ENCODE measurements around the gene PARVB. TPM values are rescaled to one million over a fixed set of nuclear protein-coding genes. Genes with fewer than 3 reads are reported as not detected.

PARVB gene
- total RNA-seq, 4 donors from 2014 or later: 6.6 to 144 (median 30.1) TPM

GRCh38 chr22:44133901-44134571 lies 109.9 kb downstream of the PARVB start:
- 79 to 86% methylated on average over 8 to 21 of the region's 21 CpGs for WGBS, 2 donors (ENCODE audit: low coverage in 1 of 2)
- Histone ChIP-seq H3K27ac (no peak overlapping the region), H3K36me3 (peaks cover 0 to 9% (median 1%) of the 10 kb centered on the region in 4 donors), H3K9me3 (peaks cover 0 to 8% of the 10 kb centered on the region in 2 donors), H3K4me1 (peaks cover 0 to 5% (median 0%) of the 10 kb centered on the region in 4 donors), H3K4me3 (no peak overlapping the region), H3K27me3 (no peaks in the 10 kb centered on the region)
- TF ChIP-seq CTCF (IDR thresholded peaks at IDR 0.05) (no peak), POLR2A (IDR thresholded peaks at IDR 0.05) (no peak), POLR2AphosphoS5 (IDR thresholded peaks at IDR 0.05) (no peak), EP300 (IDR thresholded peaks at IDR 0.05; ENCODE audit: low read depth) (no peak)
- intact Hi-C loops (cut with DNase I; ENCODE audit: low total_unique reads): no loop called here
- in situ Hi-C loops (cut with MboI; ENCODE audit: low pct_ligation_motif_present in 1 of 4, low pct_unique_long_range_greater_than_20kb in 1 of 4, low sequenced_read_pairs in 3 of 4): no loop called here
- DNase-seq: no peak

GRCh38 chr22:44136112-44136511 lies 112.0 kb downstream of the PARVB start:
- no peak for DNase-seq
- H3K36me3 ChIP-seq: peaks cover 0 to 9% (median 1%) of the 10 kb centered on the region in 4 donors
- H3K9me3 ChIP-seq: peaks cover 0 to 8% of the 10 kb centered on the region in 2 donors
- 84 to 86% methylated on average over 6 to 8 of the region's 8 CpGs for WGBS, 2 donors (ENCODE audit: low coverage in 1 of 2)
- no peak overlapping the region for H3K4me3 ChIP-seq
- in situ Hi-C loops (cut with MboI; ENCODE audit: low pct_ligation_motif_present in 1 of 4, low pct_unique_long_range_greater_than_20kb in 1 of 4, low sequenced_read_pairs in 3 of 4): no loop called here
- TF ChIP-seq POLR2AphosphoS5 (IDR thresholded peaks at IDR 0.05): no peak
- no peak for TF ChIP-seq POLR2A (IDR thresholded peaks at IDR 0.05)
- TF ChIP-seq EP300 (IDR thresholded peaks at IDR 0.05; ENCODE audit: low read depth): no peak
- no peak for TF ChIP-seq CTCF (IDR thresholded peaks at IDR 0.05)
- intact Hi-C loops (cut with DNase I; ENCODE audit: low total_unique reads): no loop called here
- H3K4me1 ChIP-seq: peaks cover 0 to 5% (median 0%) of the 10 kb centered on the region in 4 donors
- H3K27ac ChIP-seq: no peak overlapping the region
- no peaks in the 10 kb centered on the region for H3K27me3 ChIP-seq

- Histone ChIP-seq H3K27ac (no peak overlapping the region), H3K36me3 (peaks cover 0 to 9% (median 1%) of the 10 kb centered on the region in 4 donors), H3K9me3 (peaks cover 0 to 8% of the 10 kb centered on the region in 2 donors), H3K4me3 (no peak overlapping the region), H3K4me1 (peaks cover 0 to 5% (median 0%) of the 10 kb centered on the region in 4 donors), H3K27me3 (no peaks in the 10 kb centered on the region)
- in situ Hi-C loops (cut with MboI; ENCODE audit: low pct_ligation_motif_present in 1 of 4, low pct_unique_long_range_greater_than_20kb in 1 of 4, low sequenced_read_pairs in 3 of 4) (no loop called here), intact Hi-C loops (cut with DNase I; ENCODE audit: low total_unique reads) (no loop called here)
- TF ChIP-seq EP300 (IDR thresholded peaks at IDR 0.05; ENCODE audit: low read depth) (no peak), POLR2AphosphoS5 (IDR thresholded peaks at IDR 0.05) (no peak), POLR2A (IDR thresholded peaks at IDR 0.05) (no peak), CTCF (IDR thresholded peaks at IDR 0.05) (no peak)
- DNase-seq: no peak
Measured at GRCh38 chr22:44136786-44137185, 112.7 kb downstream of the PARVB start.

- no peak for DNase-seq
- H3K4me3 ChIP-seq: no peak overlapping the region
- peaks cover 0 to 8% of the 10 kb centered on the region in 2 donors for H3K9me3 ChIP-seq
- intact Hi-C loops (cut with DNase I; ENCODE audit: low total_unique reads) (no loop called here), in situ Hi-C loops (cut with MboI; ENCODE audit: low pct_ligation_motif_present in 1 of 4, low pct_unique_long_range_greater_than_20kb in 1 of 4, low sequenced_read_pairs in 3 of 4) (no loop called here)
- TF ChIP-seq CTCF (IDR thresholded peaks at IDR 0.05): no peak
- no peaks in the 10 kb centered on the region for H3K27me3 ChIP-seq
- no peak overlapping the region for H3K27ac ChIP-seq
- 100% methylated on average over 2 to 3 of the region's 3 CpGs for WGBS, 2 donors (ENCODE audit: low coverage in 1 of 2)
- peaks cover 0 to 9% (median 1%) of the 10 kb centered on the region in 4 donors for H3K36me3 ChIP-seq
- H3K4me1 ChIP-seq: peaks cover 0 to 5% (median 0%) of the 10 kb centered on the region in 4 donors
Measured at GRCh38 chr22:44137415-44137814, 113.3 kb downstream of the PARVB start.
